Hepatic stellate cell (primary cell): ENCODE measurements around the gene SLCO6A1.

Experiments
- DNase-seq: peaks from one replicate; pipeline ENCODE4 v3.0.0; 2011; ENCODE audit warnings: low spot score

SLCO6A1 gene

DNA sequence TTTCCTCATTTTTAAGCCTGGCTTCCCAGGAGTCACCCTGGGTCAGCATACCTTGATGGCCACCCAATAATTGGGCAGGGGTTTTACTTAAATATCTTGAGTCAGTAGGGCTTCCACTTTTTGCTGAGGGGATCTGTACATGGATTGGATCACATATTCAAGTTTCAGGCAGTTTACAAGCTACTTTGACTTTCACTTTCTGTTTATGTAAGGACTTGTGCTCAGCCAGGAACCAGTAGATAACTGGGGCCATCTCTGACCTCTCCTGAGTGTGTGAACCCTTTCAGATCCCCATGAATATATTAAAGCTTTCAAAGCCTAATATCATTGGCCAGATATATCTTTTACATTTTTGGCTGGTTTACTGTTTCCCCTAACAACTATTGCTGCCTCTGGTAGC is 45.1 kb downstream of the SLCO6A1 start:
- DNase-seq, result no peak

DNA sequence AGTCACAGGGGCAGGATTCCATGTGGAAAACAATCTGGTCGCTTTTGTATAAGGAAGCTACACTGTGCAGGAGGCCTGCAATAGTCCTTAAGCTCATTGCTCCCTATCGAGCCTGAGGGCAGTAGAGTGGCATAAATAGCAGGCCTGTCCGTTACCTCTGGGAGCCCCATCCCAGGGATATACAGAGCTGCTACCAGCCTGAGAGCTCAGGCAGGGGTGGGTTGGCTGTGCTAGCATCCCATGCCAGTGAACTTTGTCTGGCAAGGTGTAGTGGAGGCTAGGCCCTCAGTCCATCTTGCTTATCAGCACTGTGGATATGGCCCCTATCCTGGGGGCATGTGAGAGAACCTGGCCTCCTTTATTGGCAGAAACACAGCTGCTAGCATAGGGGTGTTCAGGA is 47.7 kb downstream of the SLCO6A1 start:
- DNase-seq, result no peak

DNA sequence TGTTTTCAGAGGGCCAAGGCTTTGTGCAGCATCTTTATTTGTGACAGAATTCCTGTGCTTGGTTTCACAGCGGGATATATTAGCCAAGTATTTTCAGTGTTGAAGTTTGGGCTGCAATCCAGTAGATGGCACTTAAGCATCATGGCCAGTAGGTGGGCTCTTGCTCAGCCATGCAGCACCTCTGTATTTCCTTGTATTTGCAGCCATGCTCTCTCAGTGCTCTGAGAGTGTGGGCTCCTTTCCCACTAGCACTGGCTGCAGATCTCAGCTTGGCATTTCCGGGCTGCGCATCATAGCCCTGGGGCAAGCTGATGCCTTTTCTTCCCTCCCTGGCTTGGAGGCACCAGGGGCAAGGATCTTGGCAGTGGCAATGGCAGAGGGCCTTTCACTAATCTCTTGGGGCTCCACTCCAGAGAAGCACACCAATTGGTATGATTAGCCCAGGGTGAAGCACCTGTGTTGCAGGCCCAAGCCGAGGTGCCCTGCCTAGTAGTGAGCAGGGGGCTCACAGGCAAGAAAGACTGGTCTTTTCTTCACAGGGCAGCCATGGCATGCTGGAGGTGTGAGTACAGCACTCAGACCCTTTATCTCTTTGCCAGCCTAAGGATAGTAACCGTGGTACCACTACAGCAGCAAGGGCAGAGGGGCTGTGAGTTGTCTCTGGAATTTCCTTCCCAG is 48.3 kb downstream of the SLCO6A1 start:
- no peak for DNase-seq

DNA sequence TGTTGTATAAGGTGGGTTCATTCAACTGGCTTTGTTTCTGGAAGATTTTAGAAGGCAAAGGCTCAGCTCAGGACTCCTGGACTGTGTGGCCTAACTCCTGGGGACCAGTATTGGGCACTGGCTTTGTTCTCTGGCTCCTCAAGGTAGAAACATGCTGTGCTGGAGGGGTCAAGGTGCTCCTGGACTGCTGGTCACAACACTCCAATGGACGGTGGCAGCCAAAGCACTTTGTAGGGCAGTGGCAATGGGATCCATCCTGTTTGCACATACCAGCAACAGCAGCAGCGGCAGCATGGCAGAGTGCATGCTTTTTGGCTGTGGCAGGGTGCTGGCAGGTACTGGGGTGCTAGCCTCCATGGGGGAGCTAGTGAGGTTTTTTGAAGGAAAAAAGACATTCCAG is 65.3 kb downstream of the SLCO6A1 start:
- no peak for DNase-seq

DNA sequence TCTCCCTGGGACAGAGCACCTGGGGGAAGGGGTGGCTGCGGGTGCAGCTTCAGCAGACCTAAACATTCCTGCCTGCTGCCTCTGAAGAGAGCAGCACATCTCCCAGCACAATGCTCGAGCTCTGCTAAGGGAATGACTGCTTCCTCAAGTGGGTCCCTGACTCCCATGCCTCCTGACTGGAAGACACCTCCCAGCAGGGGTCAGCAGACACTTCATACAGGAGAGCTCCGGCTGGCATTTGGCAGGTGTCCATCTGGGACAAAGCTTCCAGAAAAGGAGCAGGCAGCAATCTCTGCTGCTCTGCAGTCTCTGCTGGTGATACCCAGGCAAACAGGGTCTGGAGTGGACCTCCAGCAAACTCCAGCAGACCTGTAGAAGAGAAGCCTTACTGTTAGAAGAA is 77.2 kb downstream of the SLCO6A1 start:
- DNase-seq, result no peak

DNA sequence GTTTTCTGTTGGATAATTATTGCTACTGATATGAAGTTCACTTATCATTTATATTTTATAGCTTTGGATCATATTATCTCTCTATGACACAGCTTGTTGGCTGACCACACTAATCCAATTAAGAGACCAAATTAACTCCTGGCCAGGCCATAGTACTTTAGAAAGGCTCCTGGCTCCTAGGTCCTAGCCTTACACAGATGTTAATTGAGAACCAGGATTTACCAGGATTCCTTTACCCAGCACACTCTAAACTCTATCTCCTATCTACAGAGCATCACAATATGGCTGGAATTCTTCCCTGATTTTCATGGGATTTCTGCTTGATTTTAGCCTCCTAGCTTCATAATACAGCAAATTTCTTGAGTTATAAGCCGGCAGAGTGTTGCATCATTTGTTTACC is 80.3 kb downstream of the SLCO6A1 start:
- DNase-seq, result no peak

DNA sequence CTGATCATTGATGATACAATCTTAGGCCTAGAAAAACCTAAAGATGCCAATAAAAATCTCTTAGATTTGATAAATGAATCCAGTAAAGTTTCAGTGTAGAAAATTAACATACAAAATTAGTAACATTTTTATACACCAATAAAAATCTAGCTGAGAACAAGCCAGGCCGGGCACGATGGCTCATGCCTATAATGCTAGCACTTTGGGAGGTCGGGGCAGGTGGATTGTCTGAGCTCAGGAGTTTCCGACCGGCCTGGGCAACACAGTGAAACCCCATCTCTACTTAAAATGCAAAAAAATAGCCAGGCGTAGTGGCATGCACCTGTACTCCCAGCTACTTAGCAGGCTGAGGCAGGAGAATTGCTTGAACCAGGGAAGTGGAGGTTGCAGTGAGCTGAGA is 84.4 kb downstream of the SLCO6A1 start:
- DNase-seq, result no peak

DNA sequence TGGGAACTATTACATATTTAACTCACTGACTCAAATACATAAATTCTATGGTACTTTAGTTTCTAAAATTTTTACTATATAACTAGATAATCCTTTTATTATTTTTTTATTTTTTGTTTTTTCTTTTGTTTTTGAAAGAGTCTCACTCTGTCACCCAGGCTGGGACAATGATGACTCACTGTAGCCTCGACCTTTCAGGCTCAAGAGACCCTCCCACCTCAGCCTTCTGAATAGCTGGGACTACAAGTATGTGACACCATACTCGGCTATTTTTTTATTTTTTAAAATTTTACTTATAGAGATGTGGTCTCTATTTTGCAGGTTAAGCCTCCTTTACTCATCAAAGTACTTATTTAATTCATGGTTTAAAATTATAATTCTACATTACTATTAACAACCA is 110.6 kb downstream of the SLCO6A1 start:
- DNase-seq, result no peak

DNA sequence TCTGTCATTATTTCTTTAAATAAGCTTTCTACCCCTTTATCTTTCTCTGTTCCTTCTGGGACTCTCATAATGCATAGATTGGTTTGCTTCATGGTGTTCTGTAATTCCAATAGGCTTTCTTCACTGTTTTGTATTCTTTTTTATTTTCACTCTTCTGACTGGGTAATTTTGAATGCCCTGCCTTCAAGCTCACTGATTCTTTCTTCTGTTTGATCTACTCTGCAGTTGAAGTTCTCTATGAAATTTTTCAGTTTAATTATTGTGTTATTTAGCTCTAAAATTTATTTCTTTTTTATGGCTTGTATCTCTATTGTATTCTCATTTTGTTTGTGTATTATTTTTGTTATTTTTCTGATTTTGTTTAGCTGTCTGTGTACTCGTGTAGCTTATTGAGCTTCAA is 113.4 kb downstream of the SLCO6A1 start:
- DNase-seq, result no peak

DNA sequence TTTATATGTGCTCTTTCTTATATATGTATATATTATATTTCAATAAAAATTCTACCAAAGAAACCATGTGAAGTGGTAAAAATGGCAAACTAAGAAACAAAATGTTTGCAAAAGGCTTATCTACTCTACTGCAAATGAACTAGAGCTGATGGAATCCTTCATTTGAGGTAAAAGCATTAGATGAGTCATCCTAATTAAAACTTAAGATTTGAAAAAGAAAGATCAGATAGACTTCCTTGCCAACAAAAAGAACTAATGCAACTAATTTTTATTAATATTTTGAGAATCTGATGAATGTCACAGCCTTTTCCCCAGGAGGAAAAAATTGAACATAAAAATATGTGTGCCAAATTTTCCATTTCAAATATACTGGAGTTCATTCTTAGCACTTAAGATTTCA is 118.6 kb downstream of the SLCO6A1 start:
- no peak for DNase-seq

DNA sequence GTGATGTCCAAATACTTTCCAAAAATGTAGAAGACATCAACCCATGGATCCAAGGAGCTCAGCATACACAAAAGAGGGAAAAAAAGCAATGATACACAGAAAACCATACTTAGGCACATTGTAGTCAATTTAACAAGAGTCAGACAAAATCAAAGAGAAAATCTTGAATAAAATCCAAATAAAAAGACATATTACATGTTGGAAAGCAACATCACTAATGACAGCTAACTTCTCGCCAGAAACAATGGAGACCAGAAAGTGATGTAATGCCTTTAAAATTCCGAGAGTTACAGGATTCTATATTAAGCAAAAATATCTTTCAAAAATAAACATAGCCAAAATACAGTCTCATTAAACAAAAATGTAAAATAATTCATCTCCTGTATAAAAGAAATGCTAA is 122.9 kb downstream of the SLCO6A1 start:
- no peak for DNase-seq

DNA sequence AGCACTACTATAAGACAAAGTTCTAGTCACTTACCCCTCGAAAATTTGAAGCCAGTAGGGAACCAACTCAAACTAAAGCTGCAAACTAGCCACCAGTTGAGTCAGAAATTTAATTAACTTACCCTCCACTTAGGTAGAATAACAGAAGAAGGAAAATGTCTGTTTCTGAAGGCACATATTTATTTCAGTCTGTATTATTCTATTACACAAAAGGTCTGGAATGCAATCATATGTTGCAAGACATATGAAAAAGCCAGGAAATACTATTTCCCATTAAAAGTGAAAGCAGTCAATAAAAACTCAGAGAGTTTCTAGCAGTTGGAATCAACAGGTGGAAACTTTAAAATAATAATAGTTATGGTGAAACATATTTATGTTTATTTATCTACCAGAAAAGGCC is 123.5 kb downstream of the SLCO6A1 start:
- DNase-seq, result no peak

DNA sequence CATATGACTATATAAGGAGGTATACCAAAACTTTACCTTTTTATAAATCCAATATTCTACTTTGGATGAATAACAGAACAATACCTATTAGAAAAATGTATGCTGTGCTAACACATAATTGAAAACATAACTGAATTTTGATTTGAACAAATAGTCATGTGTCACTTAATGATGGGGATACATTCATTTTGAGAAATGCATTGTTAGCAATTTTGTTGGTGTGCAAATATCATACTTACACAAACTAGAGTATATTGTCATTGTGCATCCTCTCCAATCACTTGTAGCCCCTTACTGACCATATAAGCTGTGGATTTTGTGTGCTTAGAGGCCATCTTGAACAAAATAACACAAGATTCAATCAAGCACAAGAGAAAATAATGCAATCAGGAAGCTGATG is 130.4 kb downstream of the SLCO6A1 start:
- DNase-seq, result no peak

DNA sequence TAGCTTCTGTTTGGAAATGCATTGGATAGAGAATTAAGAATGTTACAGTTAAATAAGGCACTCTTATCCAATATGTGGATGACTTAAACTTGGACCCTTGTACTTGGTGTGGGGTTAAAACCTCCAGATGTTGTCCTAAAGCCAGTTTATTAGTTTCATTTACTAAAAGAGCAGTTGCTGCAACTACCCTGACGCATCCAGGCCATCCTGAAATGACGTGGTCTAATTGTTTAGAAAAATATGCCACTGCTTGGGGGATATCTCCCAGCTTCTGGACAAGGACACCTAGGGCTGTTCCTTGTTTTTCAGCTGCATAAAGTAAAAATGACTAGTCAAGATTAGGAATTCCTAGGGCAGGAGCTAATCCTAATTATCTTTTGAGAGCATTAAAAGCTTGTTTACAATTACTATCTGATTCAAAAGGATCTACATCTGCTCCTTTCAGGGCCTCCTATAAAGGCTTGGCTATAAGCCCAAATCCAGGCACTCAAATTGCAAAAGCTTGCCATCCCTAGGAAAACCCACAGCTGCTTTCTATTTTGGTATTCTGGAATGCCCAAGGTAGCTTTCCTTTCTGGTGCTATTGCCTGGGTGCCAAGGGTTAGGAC is 157.0 kb downstream of the SLCO6A1 start:
- DNase-seq, result no peak

DNA sequence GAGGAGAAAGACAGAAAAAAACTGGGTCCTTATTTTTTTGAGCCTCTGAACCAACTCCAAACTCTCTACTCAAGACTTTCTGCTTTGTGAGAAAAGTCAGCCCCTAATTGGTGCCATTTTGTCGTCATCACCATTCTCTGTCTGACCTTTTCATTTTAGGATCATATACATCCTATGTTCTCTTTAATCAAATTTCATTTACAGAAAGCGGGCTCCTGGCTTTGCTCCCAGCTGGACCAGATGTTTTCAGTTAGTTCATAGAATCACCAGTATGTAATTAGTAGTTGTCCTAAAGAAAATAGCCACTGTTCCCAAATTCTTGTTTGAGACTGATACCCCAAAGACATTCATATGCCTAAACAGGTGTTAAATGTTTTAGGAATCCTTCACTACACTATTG is 174.1 kb downstream of the SLCO6A1 start:
- DNase-seq, result no peak
